AG09309 (cell line): ENCODE results near the gene NECAP2.

Experiments used
- DNase-seq: peaks from one replicate; pipeline ENCODE4 v3.0.0-alpha.2; 2010; ENCODE audit warnings: low read depth
- H3K4me3 ChIP-seq: 2 replicates; pipeline ENCODE4 v1.5.1; 2011; ENCODE audit warnings: mild to moderate bottlenecking, low read depth, low read length, moderate library complexity; ENCODE audit not compliant: control insufficient read depth
- CTCF ChIP-seq: IDR thresholded peaks from 2 replicates; pipeline ENCODE4 v1.5.1; 2011; ENCODE audit warnings: mild to moderate bottlenecking, low read depth, low read length, inconsistent platforms; ENCODE audit not compliant: insufficient read depth, control insufficient read depth; ENCODE audit errors: missing control alignments

The NECAP2 gene

DNA sequence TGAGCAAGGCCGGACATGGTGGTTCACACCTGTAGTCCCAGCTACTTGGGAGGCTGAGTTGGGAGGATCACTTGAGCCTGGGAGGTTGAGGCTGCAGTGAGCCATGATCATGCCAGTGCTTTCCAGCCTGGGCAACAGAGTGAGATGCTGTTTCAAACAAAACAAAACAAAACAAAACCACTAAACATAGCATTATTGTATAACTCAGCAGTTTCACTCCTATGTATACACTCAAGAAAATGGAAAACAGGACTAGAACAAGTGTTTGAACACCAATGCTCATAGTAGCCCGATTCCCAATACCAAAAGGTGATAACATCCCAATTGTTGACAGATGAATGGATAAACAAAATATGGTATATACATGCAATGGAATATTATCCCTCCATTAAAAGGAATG is 2.0 kb upstream of the NECAP2 start:
- no peak for TF ChIP-seq CTCF
- no peak for DNase-seq
- H3K4me3 ChIP-seq = no peak overlapping the region

DNA sequence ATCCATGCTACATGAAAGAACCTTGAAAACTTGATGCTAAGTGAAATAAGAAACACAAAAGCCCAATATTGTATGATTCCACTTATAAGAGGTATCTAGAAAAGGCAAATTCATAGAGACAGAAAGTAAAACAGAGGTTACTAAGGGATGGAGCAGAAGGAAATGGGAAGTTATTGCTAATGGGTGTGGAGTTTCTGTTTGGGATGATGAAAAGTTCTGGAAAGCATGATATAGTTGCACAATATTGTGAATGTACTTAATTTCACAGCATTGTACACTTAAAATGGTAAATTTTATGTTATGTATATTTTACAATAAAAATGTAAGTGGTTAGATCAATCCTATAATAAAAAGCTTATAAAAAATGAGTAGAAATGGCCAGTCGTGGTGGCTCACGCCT is 1.6 kb upstream of the NECAP2 start:
- TF ChIP-seq CTCF = no peak
- H3K4me3 ChIP-seq = no peak overlapping the region
- no peak for DNase-seq

GRCh38 chr1:16440131-16440469 is 424 bp upstream of the NECAP2 start:
- H3K4me3 ChIP-seq = peak overlapping the region; percentile 90
- DNase-seq = no peak
- no peak for TF ChIP-seq CTCF

- no peak for DNase-seq
- peak overlapping the region; percentile 90 for H3K4me3 ChIP-seq
- TF ChIP-seq CTCF = no peak
These were observed 750 bp downstream of the NECAP2 start for GRCh38 chr1:16441282-16441665.

- TF ChIP-seq CTCF = no peak
- no peak overlapping the region for H3K4me3 ChIP-seq
- DNase-seq = no peak
These were observed 1.7 kb downstream of the NECAP2 start for GRCh38 chr1:16442265-16442664.

DNA sequence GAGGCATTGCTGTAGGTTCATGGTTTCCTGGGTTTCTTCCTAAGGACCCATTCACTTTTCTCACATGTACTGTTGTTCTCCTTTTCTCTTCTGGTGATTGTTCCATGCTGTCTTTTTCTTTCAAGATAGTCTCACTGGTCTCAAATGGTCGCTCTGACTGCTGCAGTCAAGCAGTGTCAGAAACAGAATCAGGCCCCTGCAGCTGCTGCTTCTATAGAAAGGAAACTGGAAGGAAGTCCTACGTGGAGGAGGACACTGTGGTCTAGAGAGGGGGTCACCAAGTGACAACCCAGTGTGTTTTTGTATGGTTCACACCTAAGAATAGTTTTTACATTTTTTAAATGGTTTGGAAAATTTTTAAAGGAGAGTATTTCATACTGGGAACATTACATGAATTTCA is 2.4 kb downstream of the NECAP2 start:
- no peak for DNase-seq
- no peak for TF ChIP-seq CTCF
- no peak overlapping the region for H3K4me3 ChIP-seq

- no peak for DNase-seq
- TF ChIP-seq CTCF = no peak
- no peak overlapping the region for H3K4me3 ChIP-seq
These were observed 3.6 kb downstream of the NECAP2 start for GRCh38 chr1:16443975-16444770.
